IMR-90 (cell line): ENCODE measurements around the gene PLXDC1. TPM values are rescaled to one million over a fixed set of nuclear protein-coding genes. Genes with fewer than 3 reads are reported as not detected.

Experiments
- ATAC-seq: fragments of 200-7000 bp; cut with Tn5 transposase; 2 replicates; pipeline ENCODE4 v1.9.1; 2020; ENCODE audit warnings: low read depth, mild to moderate bottlenecking, moderate library complexity
- BruUV-seq: library from RNA; stranded (reverse); fragments of 400-500 nt; replicated peaks from 2 replicates; lab custom pipeline; 2021; lab: Mats Ljungman, UMichigan
- CTCF ChIA-PET: fragments of 300-600 bp; formaldehyde crosslinking; extraction: SDS; loops from one replicate; lab custom pipeline; 2021; ENCODE audit warnings: antibody characterized with exemption; lab: Yijun Ruan, JAX
- POLR2A ChIA-PET: fragments of 300-600 bp; sonication (Branson Sonifier 250); formaldehyde crosslinking; loops from one replicate; lab custom pipeline; 2022; ENCODE audit warnings: antibody characterized with exemption; ENCODE audit not compliant: unreplicated experiment; lab: Charles Lee
- DNase-seq: peaks from one replicate; pipeline ENCODE4 v3.0.0; 2013
- H2AFZ ChIP-seq: replicated peaks from 2 replicates; pipeline ENCODE3; 2013; ENCODE audit warnings: low read length, mild to moderate bottlenecking; ENCODE audit not compliant: poor library complexity
- H2AK5ac ChIP-seq: 2 replicates; pipeline ENCODE4 v1.6.1; 2013; ENCODE audit warnings: low read depth, low read length, inconsistent platforms
- H2AK9ac ChIP-seq: replicated peaks from 2 replicates; pipeline ENCODE3; 2013; ENCODE audit warnings: mild to moderate bottlenecking, low read depth, low read length, moderate library complexity; ENCODE audit not compliant: poor library complexity
- H2BK120ac ChIP-seq: 2 replicates; pipeline ENCODE4 v1.6.1; 2013; ENCODE audit warnings: low read depth, low read length, inconsistent platforms
- H2BK15ac ChIP-seq: 3 replicates; pipeline ENCODE4 v1.6.1; 2013; ENCODE audit warnings: low read depth, low read length, inconsistent platforms
- H2BK20ac ChIP-seq: 2 replicates; pipeline ENCODE4 v1.6.1; 2013; ENCODE audit warnings: low read depth, mild to moderate bottlenecking, inconsistent platforms, low read length, moderate library complexity
- H2BK5ac ChIP-seq: 2 replicates; pipeline ENCODE4 v1.6.1; 2013; ENCODE audit warnings: mild to moderate bottlenecking, low read depth, low read length, inconsistent platforms; ENCODE audit not compliant: poor library complexity, severe bottlenecking
- H3K14ac ChIP-seq: replicated peaks from 2 replicates; pipeline ENCODE4 v1.6.1; 2013; ENCODE audit warnings: low read depth, low read length, inconsistent platforms
- H3K18ac ChIP-seq: 2 replicates; pipeline ENCODE4 v1.6.1; 2013; ENCODE audit warnings: low read depth, low read length, control low read depth
- H3K23ac ChIP-seq: 2 replicates; pipeline ENCODE4 v1.6.1; 2013; ENCODE audit warnings: low read depth, low read length, inconsistent platforms
- H3K27ac ChIP-seq: 2 replicates; pipeline ENCODE4 v1.5.1; 2013; ENCODE audit warnings: mild to moderate bottlenecking, control low read depth, low read length; ENCODE audit not compliant: insufficient read depth
- H3K27me3 ChIP-seq: 2 replicates; pipeline ENCODE4 v1.6.1; 2013; ENCODE audit warnings: low read length; ENCODE audit not compliant: control insufficient read depth, insufficient read depth
- H3K36me3 ChIP-seq: 2 replicates; pipeline ENCODE4 v1.6.1; 2013; ENCODE audit warnings: low read length, mixed read lengths; ENCODE audit not compliant: control insufficient read depth, insufficient read depth
- H3K4ac ChIP-seq: 2 replicates; pipeline ENCODE4 v1.6.1; 2013; ENCODE audit warnings: low read depth, low read length, inconsistent platforms
- H3K4me1 ChIP-seq: 2 replicates; pipeline ENCODE4 v1.6.1; 2013; ENCODE audit warnings: low read length, mixed read lengths; ENCODE audit not compliant: control insufficient read depth, insufficient read depth
- H3K4me2 ChIP-seq: 2 replicates; pipeline ENCODE4 v1.6.1; 2013; ENCODE audit warnings: low read depth, mild to moderate bottlenecking, control low read depth, low read length, moderate library complexity
- H3K4me3 ChIP-seq: 2 replicates; pipeline ENCODE4 v1.5.1; 2013; ENCODE audit warnings: low read depth, mild to moderate bottlenecking, control low read depth, low read length, moderate library complexity; ENCODE audit not compliant: insufficient read depth
- H3K56ac ChIP-seq: 2 replicates; pipeline ENCODE4 v1.6.1; 2013; ENCODE audit warnings: low read length, inconsistent platforms; ENCODE audit not compliant: insufficient read depth; ENCODE audit errors: extremely low read depth
- H3K79me1 ChIP-seq, 2 experiments: 2 replicates each; pipeline ENCODE4 v1.6.1; 2013; ENCODE audit warnings: low read length in 2 of 2, inconsistent platforms in 1 of 2, low read depth in 1 of 2
- H3K9ac ChIP-seq: 2 replicates; pipeline ENCODE4 v1.6.1; 2013; ENCODE audit warnings: low read depth, low read length, control low read depth
- H3K9me1 ChIP-seq: 2 replicates; pipeline ENCODE4 v1.6.1; 2013; ENCODE audit warnings: low read length, inconsistent platforms; ENCODE audit not compliant: insufficient read depth
- H3K9me3 ChIP-seq: 2 replicates; pipeline ENCODE4 v1.6.1; 2013; ENCODE audit warnings: low read length; ENCODE audit not compliant: control insufficient read depth, insufficient read depth
- H4K20me1 ChIP-seq: 2 replicates; pipeline ENCODE4 v1.6.1; 2013; ENCODE audit warnings: low read length, inconsistent platforms; ENCODE audit not compliant: insufficient read depth
- H4K5ac ChIP-seq: 2 replicates; pipeline ENCODE4 v1.6.1; 2013; ENCODE audit warnings: mild to moderate bottlenecking, low read depth, low read length, control low read depth
- H4K8ac ChIP-seq, 2 experiments: 2 replicates each; pipeline ENCODE4 v1.6.1; 2013; ENCODE audit warnings: low read depth in 2 of 2, low read length in 2 of 2, control low read depth in 1 of 2, inconsistent platforms in 1 of 2
- H4K91ac ChIP-seq: 2 replicates; pipeline ENCODE4 v1.6.1; 2013; ENCODE audit warnings: low read depth, low read length, inconsistent platforms; ENCODE audit not compliant: insufficient read depth
- BHLHE40 ChIP-seq: fragments of 150-350 bp; IDR thresholded peaks from 2 replicates; pipeline ENCODE4 v1.6.1; 2016; ENCODE audit warnings: mild to moderate bottlenecking, low read depth, low read length
- CEBPB ChIP-seq: IDR thresholded peaks from 2 replicates; pipeline ENCODE4 v1.6.1; 2012; ENCODE audit warnings: low read depth, low read length, improper control_type of control experiment
- CHD1 ChIP-seq: IDR thresholded peaks from 2 replicates; pipeline ENCODE4 v1.6.1; 2012; ENCODE audit warnings: low read depth, low read length, improper control_type of control experiment
- ELK1 ChIP-seq: fragments of 150-350 bp; IDR thresholded peaks from 2 replicates; pipeline ENCODE4 v1.6.1; 2016; ENCODE audit warnings: low read depth, mild to moderate bottlenecking, low read length, moderate library complexity, borderline replicate concordance
- FOS ChIP-seq: fragments of 150-350 bp; IDR thresholded peaks from 2 replicates; pipeline ENCODE4 v1.6.1; 2016; ENCODE audit warnings: low read depth, low read length
- MAFK ChIP-seq: IDR thresholded peaks from 2 replicates; pipeline ENCODE4 v1.6.1; 2012; ENCODE audit warnings: low read depth, low read length, improper control_type of control experiment
- MAZ ChIP-seq: IDR thresholded peaks from 2 replicates; pipeline ENCODE4 v1.6.1; 2012; ENCODE audit warnings: low read depth, mild to moderate bottlenecking, low read length, improper control_type of control experiment, moderate library complexity, borderline replicate concordance
- MXI1 ChIP-seq: IDR thresholded peaks from 2 replicates; pipeline ENCODE4 v1.6.1; 2012; ENCODE audit warnings: low read depth, mild to moderate bottlenecking, low read length, moderate library complexity, borderline replicate concordance
- NFE2L2 ChIP-seq: fragments of 150-350 bp; IDR thresholded peaks from 2 replicates; pipeline ENCODE4 v1.6.1; 2016; ENCODE audit warnings: low read depth, mild to moderate bottlenecking, low read length
- POLR2A ChIP-seq: IDR thresholded peaks from 2 replicates; pipeline ENCODE4 v1.6.1; 2012; ENCODE audit warnings: mild to moderate bottlenecking, low read depth, low read length
- RAD21 ChIP-seq: IDR thresholded peaks from 2 replicates; pipeline ENCODE4 v1.6.1; 2012; ENCODE audit warnings: low read length, improper control_type of control experiment
- RCOR1 ChIP-seq: IDR thresholded peaks from 2 replicates; pipeline ENCODE4 v1.6.1; 2012; ENCODE audit warnings: mild to moderate bottlenecking, low read length, improper control_type of control experiment; ENCODE audit not compliant: insufficient replicate concordance
- RFX5 ChIP-seq: IDR thresholded peaks from 2 replicates; pipeline ENCODE4 v1.8.0; 2012; ENCODE audit warnings: low read depth, mild to moderate bottlenecking, low read length, moderate library complexity
- SMC3 ChIP-seq: fragments of 150-350 bp; IDR thresholded peaks from 2 replicates; pipeline ENCODE4 v1.6.1; 2016; ENCODE audit warnings: low read depth, mild to moderate bottlenecking, antibody characterized with exemption, low read length, moderate library complexity
- WGBS, 2 experiments: methylation state at CpG; one replicate each; pipeline versions ENCODE4 v1.1.5 to v1.1.7; 2013; ENCODE audit warnings: missing lambda C conversion rate in 2 of 2; ENCODE audit not compliant: insufficient read length in 1 of 2; ENCODE audit errors: extremely low coverage in 2 of 2; 5-methylcytosine and 5-hydroxymethylcytosine counted together
- dilution Hi-C: fragments of 300-500 bp; cut with HindIII; formaldehyde crosslinking; loops from one replicate; pipeline ENCODE4 v1.14.3; 2018; ENCODE audit warnings: low sequenced_read_pairs; ENCODE audit not compliant: unreplicated experiment
- in situ Hi-C: fragments of 300-500 bp; cut with MboI; formaldehyde crosslinking; loops from 3 replicates; pipeline ENCODE4 v1.14.3; 2019; ENCODE audit warnings: low sequenced_read_pairs, inconsistent platforms, mixed read lengths
- intact Hi-C: fragments of 100-400 bp; cut with micrococcal nuclease; formaldehyde crosslinking; loops from 2 replicates; pipeline ENCODE4 v1.10.0; 2022
- polyA plus RNA-seq, 3 experiments: library from polyadenylated mRNA; depleted of rRNA; stranded (reverse); fragments of >200 nt; gene quantifications; 2 replicates each; pipeline ENCODE4 v1.2.3, GENCODE V29; 2012; ENCODE audit warnings: low replicate concordance in 1 of 3
- total RNA-seq: library from RNA; depleted of rRNA; stranded (reverse); fragments of >200 nt; gene quantifications from 2 replicates; pipeline ENCODE4 v1.2.3, GENCODE V29; 2012
- TF ChIP-seq, protein P1 (sequence below): fragments of 150-350 bp; IDR thresholded peaks from 2 replicates; pipeline ENCODE4 v1.6.1; 2017; ENCODE audit warnings: mild to moderate bottlenecking, antibody characterized with exemption, low read length, low read depth
- TF ChIP-seq, protein P2 (sequence below): conservative IDR thresholded peaks from 2 replicates; pipeline ENCODE4 v1.5.1; 2012; ENCODE audit warnings: mild to moderate bottlenecking, low read depth, low read length, improper control_type of control experiment

PLXDC1 gene
- total and polyA plus RNA-seq, 2 of the 4 experiments (the other 2 are of a cell fraction): under 0.01 to 0.50 TPM

GRCh38 chr17:39130205-39130604 lies 21.2 kb downstream of the PLXDC1 start:
- no peaks in the 10 kb centered on the region for H3K36me3 ChIP-seq
- H4K8ac ChIP-seq: no peak overlapping the region
- no peak overlapping the region for H4K91ac ChIP-seq
- H3K56ac ChIP-seq: no peak overlapping the region
- no peaks in the 10 kb centered on the region for H3K9me3 ChIP-seq
- peaks cover 11% of the 10 kb centered on the region for H3K9me1 ChIP-seq
- no peak for DNase-seq
- WGBS, 2 experiments: no CpG with 5 or more reads among the region's 3 CpGs
- no peaks in the 10 kb centered on the region for H3K79me1 ChIP-seq
- no peak for ATAC-seq
- no peak overlapping the region for H2BK15ac ChIP-seq
- intact Hi-C loops: no loop called here
- H3K27ac ChIP-seq: no peak overlapping the region
- no peak overlapping the region for H4K5ac ChIP-seq
- no peak overlapping the region for H2BK5ac ChIP-seq
- H2AK5ac ChIP-seq: no peak overlapping the region
- H3K4ac ChIP-seq: no peak overlapping the region
- H4K20me1 ChIP-seq: no peaks in the 10 kb centered on the region
- TF ChIP-seq SMC3: no peak
- TF ChIP-seq RCOR1: no peak
- no peak for TF ChIP-seq CEBPB
- no peak for TF ChIP-seq BHLHE40
- TF ChIP-seq MXI1: no peak
- TF ChIP-seq RFX5: no peak
- no peak for TF ChIP-seq FOS
- TF ChIP-seq, protein P1, sequence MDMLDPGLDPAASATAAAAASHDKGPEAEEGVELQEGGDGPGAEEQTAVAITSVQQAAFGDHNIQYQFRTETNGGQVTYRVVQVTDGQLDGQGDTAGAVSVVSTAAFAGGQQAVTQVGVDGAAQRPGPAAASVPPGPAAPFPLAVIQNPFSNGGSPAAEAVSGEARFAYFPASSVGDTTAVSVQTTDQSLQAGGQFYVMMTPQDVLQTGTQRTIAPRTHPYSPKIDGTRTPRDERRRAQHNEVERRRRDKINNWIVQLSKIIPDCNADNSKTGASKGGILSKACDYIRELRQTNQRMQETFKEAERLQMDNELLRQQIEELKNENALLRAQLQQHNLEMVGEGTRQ: no peak
- TF ChIP-seq POLR2A: no peak
- TF ChIP-seq CHD1: no peak
- TF ChIP-seq RAD21: no peak
- TF ChIP-seq NFE2L2: no peak
- TF ChIP-seq, protein P2, sequence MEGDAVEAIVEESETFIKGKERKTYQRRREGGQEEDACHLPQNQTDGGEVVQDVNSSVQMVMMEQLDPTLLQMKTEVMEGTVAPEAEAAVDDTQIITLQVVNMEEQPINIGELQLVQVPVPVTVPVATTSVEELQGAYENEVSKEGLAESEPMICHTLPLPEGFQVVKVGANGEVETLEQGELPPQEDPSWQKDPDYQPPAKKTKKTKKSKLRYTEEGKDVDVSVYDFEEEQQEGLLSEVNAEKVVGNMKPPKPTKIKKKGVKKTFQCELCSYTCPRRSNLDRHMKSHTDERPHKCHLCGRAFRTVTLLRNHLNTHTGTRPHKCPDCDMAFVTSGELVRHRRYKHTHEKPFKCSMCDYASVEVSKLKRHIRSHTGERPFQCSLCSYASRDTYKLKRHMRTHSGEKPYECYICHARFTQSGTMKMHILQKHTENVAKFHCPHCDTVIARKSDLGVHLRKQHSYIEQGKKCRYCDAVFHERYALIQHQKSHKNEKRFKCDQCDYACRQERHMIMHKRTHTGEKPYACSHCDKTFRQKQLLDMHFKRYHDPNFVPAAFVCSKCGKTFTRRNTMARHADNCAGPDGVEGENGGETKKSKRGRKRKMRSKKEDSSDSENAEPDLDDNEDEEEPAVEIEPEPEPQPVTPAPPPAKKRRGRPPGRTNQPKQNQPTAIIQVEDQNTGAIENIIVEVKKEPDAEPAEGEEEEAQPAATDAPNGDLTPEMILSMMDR: no peak
- no peak for TF ChIP-seq MAZ
- TF ChIP-seq MAFK: no peak
- TF ChIP-seq ELK1: no peak
- dilution Hi-C loops: no loop called here
- H3K4me3 ChIP-seq: no peak overlapping the region
- H2BK20ac ChIP-seq: no peak overlapping the region
- no peak overlapping the region for H3K23ac ChIP-seq
- ChIA-PET CTCF (no interaction called here), POLR2A (no interaction called here)
- H3K18ac ChIP-seq: no peak overlapping the region
- in situ Hi-C loops: no loop called here
- H2AFZ ChIP-seq: no peak overlapping the region
- no TSS peak for BruUV-seq
- peaks cover 11% of the 10 kb centered on the region for H3K4me1 ChIP-seq
- no peak overlapping the region for H3K9ac ChIP-seq
- H3K4me2 ChIP-seq: no peak overlapping the region
- H2AK9ac ChIP-seq: no peak overlapping the region
- no peak overlapping the region for H2BK120ac ChIP-seq
- H3K27me3 ChIP-seq: no peaks in the 10 kb centered on the region
- H3K14ac ChIP-seq: no peak overlapping the region
